Midbrain (tissue), 1 donor: ENCODE data around the gene P2RX7.

ENCODE experiments used
- DNase-seq: peaks from one replicate; lab custom pipeline; 2025; lab: John Stamatoyannopoulos, UW

P2RX7 gene

DNA sequence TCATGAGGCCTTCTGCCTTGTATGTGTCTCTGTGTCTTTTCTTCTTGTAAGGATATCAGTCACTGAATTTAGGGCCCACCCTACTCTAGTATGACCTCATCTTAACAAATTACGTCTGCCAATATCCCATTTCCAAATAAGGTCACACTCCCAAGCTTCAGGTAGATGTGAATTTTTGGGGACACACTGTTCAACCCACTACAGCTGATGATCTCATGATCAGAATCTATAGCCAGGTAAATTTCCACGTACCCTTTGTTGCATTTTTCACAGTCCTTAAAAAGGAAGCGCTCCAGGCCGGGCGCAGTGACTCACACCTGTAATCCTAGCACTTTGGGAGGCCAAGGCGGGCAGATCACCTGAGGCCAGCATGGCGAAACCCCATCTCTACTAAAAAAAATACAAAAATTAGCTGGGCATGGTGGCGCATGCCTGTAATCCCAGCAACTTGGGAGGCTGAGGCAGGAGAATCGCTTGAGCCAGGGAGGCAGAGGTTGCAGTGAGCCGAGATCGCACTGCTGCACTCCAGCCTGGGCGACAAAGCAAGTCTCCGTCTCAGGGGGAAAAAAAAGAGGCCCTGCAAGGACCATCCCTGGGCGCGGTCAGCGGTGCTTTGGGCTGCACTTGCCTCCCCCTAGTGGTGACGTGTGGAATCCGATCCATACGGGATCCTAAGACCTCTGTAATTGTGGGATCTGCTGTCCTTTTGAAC lies 97.3 kb downstream of the P2RX7 start:
- DNase-seq = peak; percentile 46

DNA sequence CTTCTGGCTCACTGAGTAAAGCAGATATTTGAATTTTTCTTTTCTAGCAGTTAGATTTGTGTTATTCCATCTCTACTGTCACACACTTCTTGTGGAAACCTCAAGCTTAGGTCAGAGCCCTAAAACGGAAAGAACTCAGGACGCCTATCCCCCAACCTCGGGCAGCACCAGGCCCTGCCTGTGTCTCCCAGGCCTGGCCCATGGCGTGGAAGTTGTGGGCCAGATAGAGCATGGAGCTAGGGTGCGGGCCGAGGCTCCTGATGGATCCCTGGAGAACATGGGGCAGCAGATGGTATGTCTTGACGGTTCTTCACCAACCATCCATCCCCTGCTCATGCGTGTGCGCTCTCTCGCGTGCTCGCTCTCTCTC lies 97.8 kb downstream of the P2RX7 start:
- DNase-seq = no peak

DNA sequence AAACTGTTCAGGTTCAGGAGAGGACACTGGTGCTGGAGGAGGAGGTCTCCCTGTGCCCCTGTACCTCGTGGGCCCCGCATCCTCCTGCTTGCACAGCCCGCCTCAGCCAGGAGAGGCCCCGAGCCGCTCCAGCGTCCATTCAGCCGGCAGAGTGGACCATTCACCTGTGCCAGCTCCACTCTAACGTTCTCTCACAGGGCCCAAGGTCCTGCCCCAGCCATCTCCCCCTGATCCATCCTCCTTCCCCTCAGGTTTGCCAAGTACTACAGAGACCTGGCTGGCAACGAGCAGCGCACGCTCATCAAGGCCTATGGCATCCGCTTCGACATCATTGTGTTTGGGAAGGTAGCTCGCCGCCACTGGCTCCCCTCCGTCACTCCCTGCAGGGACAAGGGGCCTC lies 99.5 kb downstream of the P2RX7 start:
- DNase-seq = no peak

DNA sequence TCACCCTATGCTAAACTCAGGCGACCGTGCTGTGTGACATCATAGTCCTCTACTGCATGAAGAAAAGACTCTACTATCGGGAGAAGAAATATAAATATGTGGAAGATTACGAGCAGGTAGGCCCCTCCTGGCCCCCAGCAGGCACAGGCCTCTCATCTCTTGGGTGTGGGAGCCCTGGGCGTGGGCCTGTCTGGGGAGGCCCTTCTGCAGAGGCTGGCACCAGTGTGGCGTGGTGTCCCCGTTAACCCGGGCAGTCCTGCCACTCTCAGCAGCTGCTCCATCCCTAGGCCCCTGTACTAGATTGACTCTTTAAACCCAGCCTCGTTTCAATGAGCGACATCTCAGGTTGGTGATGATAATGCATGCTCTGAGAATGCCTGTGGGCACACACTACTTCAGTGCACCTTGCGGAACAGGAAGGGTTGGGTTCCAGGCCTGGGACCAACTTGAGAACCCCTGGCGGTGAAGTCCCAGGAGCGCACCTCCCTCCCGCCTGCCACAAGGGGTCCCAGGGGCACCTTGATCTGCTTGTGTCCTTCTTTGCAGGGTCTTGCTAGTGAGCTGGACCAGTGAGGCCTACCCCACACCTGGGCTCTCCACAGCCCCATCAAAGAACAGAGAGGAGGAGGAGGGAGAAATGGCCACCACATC lies 100.4 kb downstream of the P2RX7 start:
- no peak for DNase-seq

DNA sequence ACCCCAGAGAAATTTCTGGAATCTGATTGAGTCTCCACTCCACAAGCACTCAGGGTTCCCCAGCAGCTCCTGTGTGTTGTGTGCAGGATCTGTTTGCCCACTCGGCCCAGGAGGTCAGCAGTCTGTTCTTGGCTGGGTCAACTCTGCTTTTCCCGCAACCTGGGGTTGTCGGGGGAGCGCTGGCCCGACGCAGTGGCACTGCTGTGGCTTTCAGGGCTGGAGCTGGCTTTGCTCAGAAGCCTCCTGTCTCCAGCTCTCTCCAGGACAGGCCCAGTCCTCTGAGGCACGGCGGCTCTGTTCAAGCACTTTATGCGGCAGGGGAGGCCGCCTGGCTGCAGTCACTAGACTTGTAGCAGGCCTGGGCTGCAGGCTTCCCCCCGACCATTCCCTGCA lies 100.9 kb downstream of the P2RX7 start:
- no peak for DNase-seq

DNA sequence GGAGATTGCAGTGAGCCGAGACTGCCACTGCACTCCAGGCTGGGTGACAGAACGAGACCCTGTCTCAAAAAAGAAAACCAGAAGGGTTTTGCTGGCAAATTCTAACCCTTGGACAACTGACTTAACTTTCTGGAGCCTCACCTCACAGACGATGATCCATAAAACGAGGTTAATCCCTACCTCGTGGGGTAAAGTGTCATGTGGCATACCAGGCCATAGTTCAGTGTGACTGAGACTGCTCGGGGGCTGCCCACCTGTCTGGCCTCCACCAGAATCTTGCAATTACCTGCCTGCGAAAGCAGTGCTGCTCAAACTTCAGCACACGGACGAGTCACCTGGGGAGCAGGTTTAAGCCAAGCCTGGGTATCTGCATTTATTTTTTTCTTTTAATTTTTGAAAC lies 104.1 kb downstream of the P2RX7 start:
- DNase-seq = no peak

DNA sequence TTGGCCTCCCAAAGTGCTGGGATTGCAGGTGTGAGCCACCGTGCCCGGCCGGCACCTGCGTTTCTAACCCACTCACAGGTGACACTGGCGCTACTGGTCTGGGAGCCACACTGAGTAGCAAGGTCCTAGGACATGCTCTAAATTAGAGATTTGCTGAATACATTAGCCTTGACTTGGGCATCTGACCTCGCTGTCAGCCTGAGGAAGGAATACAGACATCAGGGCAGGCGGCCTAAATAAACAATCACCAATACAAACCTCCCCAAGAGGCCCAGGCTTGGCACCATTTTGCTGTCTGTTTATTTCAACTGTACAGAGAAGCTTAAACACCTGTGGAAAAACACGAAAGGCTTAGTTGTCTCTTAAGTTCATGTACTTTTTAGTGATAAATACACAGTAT lies 104.7 kb downstream of the P2RX7 start:
- no peak for DNase-seq
